Measurements from ENCODE around the gene RAB8B. TPM values are rescaled to one million over a fixed set of nuclear protein-coding genes. Genes with fewer than 3 reads are reported as not detected.

The RAB8B gene
- total RNA-seq, 1 experiment from 2014 or later = 11.7 TPM

GRCh38 chr15:63244399-63244798, 55.0 kb downstream of the RAB8B start:
- ChIA-PET POLR2A (interaction anchor here (0.8 to 3.3 kb wide), 10 partner anchors 10 to 638 kb away, joined by 3 to 17 read pairs (median 5); partner anchors contain the start of genes APH1B and RPS27L), CTCF (no interaction called here)
- Mint-ChIP-seq H3K27me3 (ENCODE audit: insufficient read depth, unreplicated experiment) (no peaks in the 10 kb centered on the region), H3K27ac (ENCODE audit: low read depth, unreplicated experiment) (peak overlapping the region; percentile 69), H3K4me1 (ENCODE audit: insufficient read depth, unreplicated experiment) (peaks cover 28% of the 10 kb centered on the region), H3K9me3 (ENCODE audit: unreplicated experiment) (no peaks in the 10 kb centered on the region), H3K4me3 (ENCODE audit: unreplicated experiment) (no peak overlapping the region), H3K36me3 (ENCODE audit: insufficient read depth, unreplicated experiment) (peaks cover 10% of the 10 kb centered on the region)
- DNase-seq (ENCODE audit: unreplicated experiment) = peak; percentile 21
- TF ChIP-seq CTCF (IDR thresholded peaks at IDR 0.05; ENCODE audit: unreplicated experiment) = no peak
- intact Hi-C loops (cut with micrococcal nuclease) = no loop called here
- no TSS peak for BruUV-seq (replicated peaks)

- H3K27me3 Mint-ChIP-seq (ENCODE audit: insufficient read depth, unreplicated experiment) = no peaks in the 10 kb centered on the region
- POLR2A ChIA-PET = interaction anchor here (0.7 to 3.3 kb wide), 12 partner anchors 10 to 1051 kb away, joined by 3 to 17 read pairs (median 5); partner anchors contain the start of genes APH1B and RPS27L
- BruUV-seq (replicated peaks) = no TSS peak
- peaks cover 10% of the 10 kb centered on the region for H3K36me3 Mint-ChIP-seq (ENCODE audit: insufficient read depth, unreplicated experiment)
- no peak overlapping the region for H3K4me3 Mint-ChIP-seq (ENCODE audit: unreplicated experiment)
- intact Hi-C loops (cut with micrococcal nuclease) = no loop called here
- no peak for TF ChIP-seq CTCF (IDR thresholded peaks at IDR 0.05; ENCODE audit: unreplicated experiment)
- CTCF ChIA-PET = no interaction called here
- peaks cover 24% of the 10 kb centered on the region for H3K4me1 Mint-ChIP-seq (ENCODE audit: insufficient read depth, unreplicated experiment)
- peak overlapping the region; percentile 69 for H3K27ac Mint-ChIP-seq (ENCODE audit: low read depth, unreplicated experiment)
- no peak for DNase-seq (ENCODE audit: unreplicated experiment)
- H3K9me3 Mint-ChIP-seq (ENCODE audit: unreplicated experiment) = no peaks in the 10 kb centered on the region
Observed at GRCh38 chr15:63244976-63245645, 55.7 kb downstream of the RAB8B start.

DNA sequence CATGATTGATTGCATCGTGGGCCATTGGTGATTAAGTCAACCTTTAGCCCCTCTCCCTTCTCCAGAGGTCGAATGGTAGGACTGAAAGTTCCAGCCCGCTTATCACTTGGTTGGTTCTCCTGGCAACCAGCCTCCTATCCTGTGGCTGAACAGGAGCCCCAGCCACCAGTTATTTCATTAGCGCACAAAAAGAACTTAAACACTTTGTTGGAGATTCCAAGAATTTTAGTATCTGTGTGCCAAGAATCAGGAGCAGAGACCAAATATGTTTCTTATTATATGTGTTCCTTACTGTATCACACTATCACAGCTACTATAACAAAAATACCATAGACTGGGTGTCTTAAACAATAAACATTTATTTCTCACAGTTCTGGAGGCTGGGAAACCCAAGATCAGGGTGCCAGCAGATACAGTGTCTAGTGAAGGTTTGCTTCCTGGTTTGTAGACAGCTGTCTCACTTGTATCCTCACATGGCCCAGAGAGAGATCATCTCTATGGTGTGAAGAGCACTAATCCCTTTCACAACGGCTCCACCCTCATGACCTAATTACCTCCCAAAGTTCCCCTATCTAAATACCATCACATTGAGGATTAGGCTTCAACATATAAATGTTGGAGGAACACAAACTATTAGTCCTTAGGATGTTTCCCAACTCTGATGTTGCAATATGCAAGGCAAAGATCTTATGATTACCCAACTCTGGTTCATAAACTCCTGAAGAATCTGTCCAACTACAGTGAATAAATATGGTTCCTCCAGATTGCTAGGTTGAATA, 57.5 kb downstream of the RAB8B start:
- intact Hi-C loops (cut with micrococcal nuclease) = no loop called here
- no peaks in the 10 kb centered on the region for H3K9me3 Mint-ChIP-seq (ENCODE audit: unreplicated experiment)
- ChIA-PET POLR2A (interaction anchor here (0.6 to 3.5 kb wide), 18 partner anchors 8 to 271 kb away, joined by 3 to 21 read pairs (median 5); partner anchors contain the start of gene RPS27L), CTCF (interaction anchor here (0.6 to 0.8 kb wide), 5 partner anchors 10 to 914 kb away, joined by 3 read pairs; no protein-coding TSS in a partner anchor)
- peak; percentile 93 for DNase-seq (ENCODE audit: unreplicated experiment)
- peak overlapping the region; percentile 82 for H3K27ac Mint-ChIP-seq (ENCODE audit: low read depth, unreplicated experiment)
- no TSS peak for BruUV-seq (replicated peaks)
- H3K4me1 Mint-ChIP-seq (ENCODE audit: insufficient read depth, unreplicated experiment) = peaks cover 32% of the 10 kb centered on the region
- H3K4me3 Mint-ChIP-seq (ENCODE audit: unreplicated experiment) = peak overlapping the region; percentile 10
- peaks cover 10% of the 10 kb centered on the region for H3K36me3 Mint-ChIP-seq (ENCODE audit: insufficient read depth, unreplicated experiment)
- TF ChIP-seq CTCF (IDR thresholded peaks at IDR 0.05; ENCODE audit: unreplicated experiment) = no peak
- no peaks in the 10 kb centered on the region for H3K27me3 Mint-ChIP-seq (ENCODE audit: insufficient read depth, unreplicated experiment)

DNA sequence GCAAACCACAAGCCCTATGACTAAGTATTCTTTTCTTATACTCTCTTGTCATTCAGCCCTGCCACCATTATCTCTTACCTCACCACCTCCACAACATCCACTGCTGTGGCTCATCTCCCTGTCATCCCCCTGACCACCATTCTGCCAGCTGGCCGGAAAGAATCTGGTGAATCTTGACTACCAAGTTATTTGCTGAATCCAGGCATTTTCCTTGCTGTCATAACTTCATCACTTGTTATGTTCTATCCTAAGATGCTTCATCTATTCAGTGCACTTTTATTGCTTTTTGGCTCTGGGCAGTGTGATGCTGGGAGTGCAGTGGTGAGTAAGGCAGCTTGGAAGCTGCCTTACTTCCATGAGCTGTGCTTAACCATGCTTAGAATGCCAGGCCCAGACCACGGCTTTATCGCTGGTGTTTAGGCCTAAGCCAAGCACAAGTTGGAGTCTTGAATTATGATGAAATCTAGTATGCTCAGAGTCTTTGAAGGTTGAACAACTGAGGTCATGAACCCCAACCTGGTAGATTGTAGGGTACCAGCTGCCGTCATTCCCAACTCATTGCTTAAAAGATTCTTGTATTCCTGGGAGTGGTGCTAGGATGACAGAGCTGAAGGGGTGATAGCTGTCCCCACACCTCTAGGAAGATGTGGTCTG, 61.0 kb downstream of the RAB8B start:
- Mint-ChIP-seq H3K27ac (ENCODE audit: low read depth, unreplicated experiment) (peak overlapping the region; percentile 24), H3K9me3 (ENCODE audit: unreplicated experiment) (no peaks in the 10 kb centered on the region), H3K27me3 (ENCODE audit: insufficient read depth, unreplicated experiment) (no peaks in the 10 kb centered on the region), H3K4me3 (ENCODE audit: unreplicated experiment) (no peak overlapping the region), H3K36me3 (ENCODE audit: insufficient read depth, unreplicated experiment) (peaks cover 10% of the 10 kb centered on the region), H3K4me1 (ENCODE audit: insufficient read depth, unreplicated experiment) (peaks cover 20% of the 10 kb centered on the region)
- peak; percentile 40 for DNase-seq (ENCODE audit: unreplicated experiment)
- intact Hi-C loops (cut with micrococcal nuclease) = no loop called here
- POLR2A ChIA-PET = interaction anchor here (0.6 kb wide), 1 partner anchor 11 kb away, joined by 3 read pairs; no protein-coding TSS in a partner anchor
- CTCF ChIA-PET = interaction anchor here (0.6 kb wide), 1 partner anchor 22 kb away, joined by 3 read pairs; no protein-coding TSS in a partner anchor
- BruUV-seq (replicated peaks) = no TSS peak
- no peak for TF ChIP-seq CTCF (IDR thresholded peaks at IDR 0.05; ENCODE audit: unreplicated experiment)
